Measurements from ENCODE around the gene TOP2A. TPM values are rescaled to one million over a fixed set of nuclear protein-coding genes. Genes with fewer than 3 reads are reported as not detected.

The TOP2A gene
- total RNA-seq, 1 donor = 145 TPM

- DNase-seq (ENCODE audit: low read depth) = no peak
- TF ChIP-seq CTCF (IDR thresholded peaks at IDR 0.05; ENCODE audit: insufficient read depth, low read length) = no peak
- no peak overlapping the region for H3K4me3 ChIP-seq (ENCODE audit: low read depth, low read length)
Measured at GRCh38 chr17:40440166-40440565, 22.5 kb upstream of the TOP2A start.

- no peak overlapping the region for H3K4me3 ChIP-seq (ENCODE audit: low read depth, low read length)
- TF ChIP-seq CTCF (IDR thresholded peaks at IDR 0.05; ENCODE audit: insufficient read depth, low read length) = no peak
- DNase-seq (ENCODE audit: low read depth) = peak; percentile 57
Measured at GRCh38 chr17:40437095-40437732, 19.5 kb upstream of the TOP2A start.

GRCh38 chr17:40436636-40437035, 18.9 kb upstream of the TOP2A start:
- no peak overlapping the region for H3K4me3 ChIP-seq (ENCODE audit: low read depth, low read length)
- no peak for DNase-seq (ENCODE audit: low read depth)
- no peak for TF ChIP-seq CTCF (IDR thresholded peaks at IDR 0.05; ENCODE audit: insufficient read depth, low read length)

GRCh38 chr17:40433551-40434415, 16.1 kb upstream of the TOP2A start:
- DNase-seq (ENCODE audit: low read depth) = peak; percentile 19
- H3K4me3 ChIP-seq (ENCODE audit: low read depth, low read length) = no peak overlapping the region
- peak; percentile 52 for TF ChIP-seq CTCF (IDR thresholded peaks at IDR 0.05; ENCODE audit: insufficient read depth, low read length)

GRCh38 chr17:40432864-40433528, 15.3 kb upstream of the TOP2A start:
- no peak overlapping the region for H3K4me3 ChIP-seq (ENCODE audit: low read depth, low read length)
- no peak for TF ChIP-seq CTCF (IDR thresholded peaks at IDR 0.05; ENCODE audit: insufficient read depth, low read length)
- peak; percentile 83 for DNase-seq (ENCODE audit: low read depth)

GRCh38 chr17:40431231-40431602, 13.5 kb upstream of the TOP2A start:
- no peak for DNase-seq (ENCODE audit: low read depth)
- no peak overlapping the region for H3K4me3 ChIP-seq (ENCODE audit: low read depth, low read length)
- TF ChIP-seq CTCF (IDR thresholded peaks at IDR 0.05; ENCODE audit: insufficient read depth, low read length) = no peak
